Endometrial microvascular endothelial cells (primary cell): ENCODE measurements around the gene NME5. TPM values are rescaled to one million over a fixed set of nuclear protein-coding genes. Genes with fewer than 3 reads are reported as not detected.
"Not testable (repeated sequence)": the region's sequence is repeated elsewhere in the genome, so short reads cannot be mapped to it uniquely, and the experiment has no call there.

Experiments
- in situ Hi-C: cut with HindIII; loops from 2 replicates; pipeline ENCODE4 v1.10.0; 2017; ENCODE audit warnings: low sequenced_read_pairs, low pct_unique_long_range_greater_than_20kb; ENCODE audit errors: inconsistent ontology term
- total RNA-seq: library from RNA; depleted of rRNA; stranded (reverse); fragments of >200 nt; gene quantifications from one replicate; pipeline ENCODE4 v1.2.3, GENCODE V29; 2015; ENCODE audit errors: inconsistent ontology term

Gene NME5
- total RNA-seq, 1 donor from 2014 or later, result 1.5 TPM

DNA sequence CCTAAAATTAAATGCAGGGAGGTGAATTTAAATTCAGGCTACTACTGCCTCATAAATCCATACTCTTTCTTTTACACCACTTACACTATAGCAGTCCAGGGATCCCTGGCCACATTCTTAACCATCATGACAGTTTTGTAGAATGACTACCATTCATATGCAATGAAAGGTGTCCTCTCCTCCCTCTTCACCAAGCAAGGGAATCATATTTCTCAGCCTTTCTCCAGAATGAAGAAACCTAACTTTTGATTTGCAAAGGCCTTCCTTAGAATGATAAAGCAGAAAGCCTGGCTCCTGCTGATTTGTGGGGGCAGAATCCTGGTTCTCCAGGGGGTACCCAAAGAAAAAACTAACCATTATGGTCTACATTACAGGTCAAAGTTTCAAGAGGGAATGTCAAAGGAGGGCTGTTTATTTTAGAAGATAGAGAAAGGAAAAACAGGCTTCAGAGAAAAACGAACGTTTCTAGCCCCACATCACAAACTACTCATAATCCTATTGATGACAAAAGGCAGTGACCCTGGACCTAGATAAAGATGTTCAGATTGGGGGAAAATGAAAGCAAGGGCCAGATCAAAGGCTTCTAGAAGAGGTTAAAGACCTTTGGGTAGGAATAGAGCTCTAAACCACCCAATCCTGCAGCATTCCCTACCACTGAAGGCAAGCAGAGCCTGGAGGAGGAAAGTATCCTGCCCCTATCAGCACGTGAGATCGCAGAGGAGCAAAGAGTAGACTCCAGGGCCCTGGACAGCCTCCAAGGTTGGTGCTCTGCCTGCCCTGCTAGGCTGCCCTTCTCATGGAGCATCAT lies 43.9 kb downstream of the NME5 start:
- in situ Hi-C loops, result no loop called here

DNA sequence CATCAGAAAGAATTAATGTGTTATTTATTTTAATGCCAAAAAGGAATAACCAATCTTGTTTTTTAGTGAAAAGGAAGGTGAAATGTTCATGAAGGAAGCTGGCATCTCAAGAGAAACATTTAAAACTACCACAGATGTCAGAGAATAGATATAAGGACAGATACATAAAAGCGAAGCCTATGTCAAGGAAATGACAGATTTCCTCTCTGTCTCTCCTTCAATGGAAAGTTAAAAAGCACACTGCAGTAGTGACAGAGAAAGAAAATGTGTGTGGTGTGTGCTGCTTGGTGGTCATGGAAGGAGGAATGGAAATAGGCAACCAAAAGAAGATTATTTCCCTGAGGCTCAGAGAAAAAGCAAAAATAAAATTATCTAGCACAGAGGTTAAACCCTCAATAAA lies 46.2 kb downstream of the NME5 start:
- in situ Hi-C loops, result no loop called here

DNA sequence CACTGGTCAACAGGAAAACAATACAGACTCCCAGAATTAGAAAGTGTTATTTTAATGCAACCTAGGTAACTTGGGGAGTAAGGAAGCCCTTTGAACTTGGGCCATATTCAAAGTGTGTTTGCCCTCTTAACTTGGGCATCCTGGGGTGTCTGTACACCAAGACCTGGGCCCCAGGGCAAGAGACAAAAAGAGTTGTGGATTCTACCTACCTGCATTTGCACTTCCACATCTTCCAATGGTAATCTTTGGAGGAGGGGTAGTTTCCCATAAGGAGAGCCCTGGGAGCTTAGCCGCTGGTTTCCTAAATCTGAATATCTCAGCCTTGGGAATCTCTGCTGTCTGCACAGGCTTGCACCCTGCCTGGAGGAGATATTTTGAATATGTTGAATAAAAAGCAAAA lies 46.9 kb downstream of the NME5 start:
- in situ Hi-C loops, result no loop called here

DNA sequence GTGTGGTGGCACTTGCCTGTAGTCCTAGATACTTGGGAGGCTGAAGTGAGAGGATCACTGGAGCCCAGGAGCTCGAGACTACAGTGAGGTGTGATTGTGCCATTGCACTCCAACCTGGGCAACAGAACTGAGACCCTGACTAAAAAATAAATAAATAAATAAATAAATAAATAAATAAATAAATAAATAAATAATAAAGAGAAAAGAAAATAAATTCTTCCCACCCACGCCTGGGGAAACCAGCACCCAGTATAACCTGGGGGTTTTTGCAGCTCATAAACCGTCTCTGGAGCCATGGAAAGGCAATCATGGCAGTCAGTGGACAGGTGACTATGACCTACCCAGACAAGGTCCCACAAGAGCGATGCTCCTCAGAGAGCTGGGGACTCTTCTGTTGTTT lies 47.5 kb downstream of the NME5 start:
- in situ Hi-C loops, result no loop called here

DNA sequence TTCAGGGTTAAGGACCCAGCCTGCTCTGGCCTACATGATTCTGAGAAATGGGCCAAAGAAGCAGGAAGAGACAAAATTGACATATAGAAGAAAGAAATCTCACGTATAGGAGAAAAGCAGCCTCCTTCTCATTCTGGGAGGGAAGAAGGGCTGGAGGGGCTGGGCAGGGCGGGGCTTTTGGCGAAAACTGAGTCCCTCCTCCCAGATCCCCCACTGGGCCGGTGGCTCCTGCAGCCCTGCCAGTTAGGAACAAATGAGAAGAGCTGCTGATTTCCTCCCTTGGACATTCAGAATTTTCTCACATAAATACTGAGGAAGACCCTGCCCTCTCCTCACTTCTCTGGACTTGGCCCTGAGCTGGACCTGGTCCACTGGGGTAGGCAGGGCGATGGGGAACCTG lies 55.5 kb downstream of the NME5 start, which contains the start of gene WNT8A:
TSS of gene WNT8A (plus strand) at position 332 of the 400 bp plus-strand sequence. CDS start 95 bp downstream, outside the sequence.
- in situ Hi-C loops, result no loop called here

DNA sequence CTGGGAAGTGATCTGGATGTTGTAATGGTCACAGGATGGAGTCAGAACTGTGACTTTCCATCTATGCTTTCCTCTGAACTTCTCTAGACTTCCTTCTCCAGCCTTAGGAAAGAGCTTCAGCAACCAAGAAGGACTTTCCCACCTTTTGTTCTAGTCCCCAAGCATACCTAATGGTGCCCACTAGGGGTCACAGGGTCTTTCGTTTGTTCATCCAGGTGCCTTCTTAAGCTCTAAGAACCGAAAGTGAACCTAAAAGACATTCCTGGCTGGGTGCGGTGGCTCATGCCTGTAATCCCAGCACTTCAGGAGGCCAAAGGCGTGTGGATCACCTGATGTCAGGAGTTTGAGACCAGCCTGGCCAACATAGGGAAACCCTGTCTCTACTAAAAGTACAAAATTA lies 57.2 kb downstream of the NME5 start:
- in situ Hi-C loops, result no loop called here

DNA sequence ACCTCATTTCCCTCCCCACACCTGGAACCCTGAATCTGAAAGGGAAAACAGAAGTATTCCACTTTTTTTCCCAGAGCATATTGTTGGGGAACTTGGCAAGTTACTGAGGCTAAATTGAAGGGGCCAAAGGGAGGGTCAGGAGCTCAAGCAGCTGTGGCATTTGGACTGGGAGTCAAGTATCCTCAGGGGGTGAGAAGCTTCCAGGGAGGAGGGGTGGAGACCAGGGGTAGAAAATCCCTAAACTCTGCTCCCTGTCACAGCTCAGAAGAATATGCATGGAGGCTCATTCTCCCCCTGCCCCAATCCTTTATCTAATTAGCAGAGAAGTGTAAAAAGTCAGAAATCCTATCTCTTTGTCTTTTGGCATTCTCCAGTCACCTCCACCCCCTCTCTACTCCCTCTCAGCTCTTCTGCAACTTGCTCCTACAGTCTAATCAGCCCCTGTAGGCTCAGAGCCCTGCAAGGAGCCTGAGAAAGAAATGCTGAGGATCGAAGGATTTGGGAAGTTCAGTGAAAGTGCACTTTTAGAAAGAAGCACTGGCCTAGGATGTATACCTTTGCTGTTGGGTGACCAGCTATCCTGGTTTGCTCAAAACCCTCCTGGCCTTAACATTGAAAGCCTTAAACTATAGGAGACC lies 61.1 kb downstream of the NME5 start:
- in situ Hi-C loops, result no loop called here

DNA sequence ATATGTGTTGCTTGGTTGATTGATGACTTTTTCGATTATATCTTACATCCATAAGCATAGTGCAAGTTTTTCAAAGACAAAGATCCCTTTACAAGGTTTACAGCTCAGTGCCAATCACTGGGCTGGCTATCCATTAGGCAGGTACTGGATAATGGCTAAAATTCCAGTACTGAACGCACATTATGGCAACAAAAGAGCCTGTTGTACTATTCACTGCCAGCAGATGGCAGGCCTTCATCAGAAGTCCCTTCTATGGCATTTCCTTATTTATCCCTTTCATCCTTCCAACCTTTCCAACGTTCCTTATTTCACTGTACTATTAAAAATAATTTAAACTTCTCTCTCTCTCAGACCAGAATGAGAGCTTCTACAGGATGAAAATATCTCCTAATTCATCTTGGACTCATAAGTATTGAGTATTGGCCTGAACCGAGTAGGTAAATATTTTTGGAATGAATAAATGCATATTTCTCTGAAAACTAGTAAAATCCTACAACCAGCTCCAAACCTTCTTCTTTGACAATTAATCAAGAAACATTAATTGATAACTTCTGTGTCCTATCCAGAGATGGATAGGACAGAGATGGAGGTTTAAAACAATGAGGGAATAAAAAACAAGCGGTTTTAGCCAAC lies 62.0 kb downstream of the NME5 start:
- in situ Hi-C loops, result no loop called here

DNA sequence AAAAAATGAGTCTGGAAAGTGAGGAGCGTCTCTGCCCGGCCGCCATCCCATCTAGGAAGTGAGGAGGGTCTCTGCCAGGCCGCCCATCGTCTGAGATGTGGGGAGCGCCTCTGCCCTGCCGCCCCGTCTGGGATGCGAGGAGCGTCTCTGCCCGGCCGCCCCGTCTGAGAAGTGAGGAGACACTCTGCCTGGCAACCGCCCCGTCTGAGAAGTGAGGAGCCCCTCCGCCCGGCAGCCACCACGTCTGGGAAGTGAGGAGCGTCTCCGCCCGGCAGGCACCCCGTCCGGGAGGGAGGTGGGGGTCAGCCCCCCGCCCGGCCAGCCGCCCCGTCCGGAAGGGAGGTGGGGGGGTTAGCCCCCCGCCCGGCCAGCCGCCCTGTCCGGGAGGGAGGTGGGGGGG lies 69.2 kb downstream of the NME5 start:
- in situ Hi-C loops, result not testable (repeated sequence)

DNA sequence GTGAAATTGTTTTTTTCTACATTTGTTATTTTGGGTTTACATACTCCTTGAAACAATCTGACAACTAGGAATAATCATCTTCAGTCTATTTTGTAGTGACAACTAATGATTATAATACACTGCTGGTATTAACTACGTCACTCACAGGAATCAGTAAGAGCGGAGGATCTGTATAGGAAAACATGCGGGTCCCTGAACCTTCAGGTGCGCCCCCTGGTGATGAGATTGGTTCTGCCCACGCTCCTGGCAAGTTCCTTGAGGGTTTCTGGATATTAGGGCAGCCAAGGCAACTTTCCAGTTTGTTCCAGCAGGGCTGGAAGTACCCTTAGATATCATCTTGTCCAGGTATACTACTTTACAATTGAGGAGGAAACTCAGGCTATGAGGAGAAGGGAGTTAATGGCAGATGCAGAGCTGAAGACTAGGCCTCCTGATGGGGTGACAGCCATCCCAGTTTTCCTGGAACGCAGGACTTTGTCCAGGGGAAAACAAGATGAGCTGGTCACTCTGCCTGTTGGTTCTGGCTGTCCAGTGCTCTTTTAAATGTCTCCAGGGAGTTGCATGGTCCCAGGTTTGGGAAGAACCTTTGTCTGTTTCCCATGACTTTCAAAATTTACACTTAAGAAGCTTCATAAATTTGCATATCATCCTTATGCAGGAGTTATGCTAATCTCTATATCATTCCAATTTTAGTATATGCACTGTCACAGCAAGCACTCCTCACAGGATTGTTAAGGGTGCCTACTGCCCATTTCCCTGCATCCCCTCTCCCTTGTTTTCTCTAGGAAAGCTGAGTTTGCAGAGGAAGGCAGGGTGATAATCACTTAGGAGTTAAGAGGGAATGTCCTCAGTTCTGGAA lies 70.3 kb downstream of the NME5 start:
- in situ Hi-C loops, result no loop called here

DNA sequence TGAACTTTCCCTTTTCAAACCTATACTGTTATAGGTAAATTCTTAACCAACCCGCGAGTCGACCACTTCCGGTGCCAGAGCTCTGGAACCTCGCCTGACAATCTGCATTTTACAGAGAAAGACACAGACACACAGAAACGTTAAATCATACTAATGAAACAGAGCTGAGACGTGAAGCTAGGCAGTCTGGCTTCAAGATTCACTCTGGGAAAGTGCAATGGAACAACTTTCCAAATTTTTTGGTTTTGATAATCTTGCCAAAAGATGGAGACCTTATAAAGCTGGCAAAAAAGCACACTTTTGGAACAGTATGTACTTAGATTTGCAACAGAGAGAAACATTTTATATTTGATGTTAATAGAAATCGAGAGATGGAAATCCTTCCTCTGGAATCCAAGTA lies 71.3 kb downstream of the NME5 start:
- in situ Hi-C loops, result no loop called here

Other genes starting within 250 kb of the NME5 start
- not detected for gene PKD2L2, start 250.0 kb downstream of the NME5 start, total RNA-seq
- 6.4 TPM for gene FAM13B, start 106.3 kb downstream of the NME5 start, total RNA-seq
- not detected for gene WNT8A, start 55.4 kb downstream of the NME5 start, total RNA-seq
- gene BRD8, start 39.2 kb upstream of the NME5 start, total RNA-seq, result 37.1 TPM
- 106 TPM for gene KIF20A, start 39.7 kb upstream of the NME5 start, total RNA-seq
- gene CDC23, start 73.9 kb upstream of the NME5 start, total RNA-seq, result 41.3 TPM
- not detected for gene GFRA3, start 135.2 kb upstream of the NME5 start, total RNA-seq
- 13.9 TPM for gene CDC25C, start 192.4 kb upstream of the NME5 start, total RNA-seq
- 36.3 TPM for gene FAM53C, start 198.8 kb upstream of the NME5 start, total RNA-seq
- gene KDM3B, start 213.3 kb upstream of the NME5 start, total RNA-seq, result 34.8 TPM